HepG2 (cell line): ENCODE results near the gene PIANP. TPM values are rescaled to one million over a fixed set of nuclear protein-coding genes. Genes with fewer than 3 reads are reported as not detected.

Source experiments
- FOXA3 ChIP-seq: IDR thresholded peaks from 2 replicates; pipeline ENCODE4 v1.6.1; 2016; ENCODE audit warnings: missing genetic modification reagents, missing compliant biosample characterization
- KAT2B ChIP-seq: fragments of 150-350 bp; IDR thresholded peaks from 2 replicates; pipeline ENCODE4 v1.6.1; 2014; ENCODE audit warnings: low read depth, low read length, borderline replicate concordance
- MED8 ChIP-seq: sonication (generic); formaldehyde crosslinking; IDR thresholded peaks from 2 replicates; pipeline ENCODE4 v1.8.1; 2023; ENCODE audit warnings: mild to moderate bottlenecking, missing genetic modification reagents; ENCODE audit not compliant: insufficient replicate concordance
- MXD3 ChIP-seq: IDR thresholded peaks from 2 replicates; pipeline ENCODE4 v1.6.1; 2016; ENCODE audit warnings: mild to moderate bottlenecking, missing biosample characterization, missing genetic modification reagents
- ZBTB40 ChIP-seq, 2 experiments: fragments of 450-650 bp in 1 of 2; sonication (generic) in 1 of 2; formaldehyde crosslinking in 1 of 2; IDR thresholded peaks; 2 replicates each; pipeline versions ENCODE4 v1.6.1 to v1.8.0; 2016 to 2022; ENCODE audit warnings: antibody characterized with exemption in 1 of 2, mild to moderate bottlenecking in 1 of 2, missing genetic modification reagents in 1 of 2
- ZNF629 ChIP-seq: sonication (generic); formaldehyde crosslinking; conservative IDR thresholded peaks from 2 replicates; pipeline ENCODE4 v1.5.0; 2020; ENCODE audit warnings: missing genetic modification reagents
- polyA plus RNA-seq, 8 experiments: library from polyadenylated mRNA; depleted of rRNA in 3 of 8; stranded (reverse) in 7 of 8; unstranded in 1 of 8; fragments of >200 nt; fragmentation: Illumina TruSeq in 4 of 8; extraction: Trizol in 4 of 8; gene quantifications; 2 replicates each; pipeline versions ENCODE4 v1.2.1 to v1.2.3, GENCODE V29; 2011 to 2016; ENCODE audit warnings: low read depth in 4 of 8, missing spikeins in 1 of 8, mixed read lengths in 1 of 8; ENCODE audit not compliant: insufficient read depth in 1 of 8
- total RNA-seq, 5 experiments: library from RNA; depleted of rRNA; stranded (reverse); fragments of >200 nt; fragmentation: Illumina TruSeq; extraction: Trizol; gene quantifications; 2 replicates each; pipeline ENCODE4 v1.2.3, GENCODE V29; 2016; ENCODE audit warnings: low read depth in 1 of 5
- TF ChIP-seq, protein P1 (sequence below): fragments of 450-650 bp; IDR thresholded peaks from 2 replicates; pipeline ENCODE4 v1.6.1; 2017; ENCODE audit warnings: mild to moderate bottlenecking
- TF ChIP-seq, protein P2 (sequence below): sonication (generic); formaldehyde crosslinking; IDR thresholded peaks from 2 replicates; pipeline ENCODE4 v1.4.0; 2020; ENCODE audit warnings: missing genetic modification reagents

Gene PIANP
- total and polyA plus RNA-seq, 2 of the 13 experiments (the other 11 are each of a cell fraction or from before 2014, with no cell fraction given): not detected

DNA sequence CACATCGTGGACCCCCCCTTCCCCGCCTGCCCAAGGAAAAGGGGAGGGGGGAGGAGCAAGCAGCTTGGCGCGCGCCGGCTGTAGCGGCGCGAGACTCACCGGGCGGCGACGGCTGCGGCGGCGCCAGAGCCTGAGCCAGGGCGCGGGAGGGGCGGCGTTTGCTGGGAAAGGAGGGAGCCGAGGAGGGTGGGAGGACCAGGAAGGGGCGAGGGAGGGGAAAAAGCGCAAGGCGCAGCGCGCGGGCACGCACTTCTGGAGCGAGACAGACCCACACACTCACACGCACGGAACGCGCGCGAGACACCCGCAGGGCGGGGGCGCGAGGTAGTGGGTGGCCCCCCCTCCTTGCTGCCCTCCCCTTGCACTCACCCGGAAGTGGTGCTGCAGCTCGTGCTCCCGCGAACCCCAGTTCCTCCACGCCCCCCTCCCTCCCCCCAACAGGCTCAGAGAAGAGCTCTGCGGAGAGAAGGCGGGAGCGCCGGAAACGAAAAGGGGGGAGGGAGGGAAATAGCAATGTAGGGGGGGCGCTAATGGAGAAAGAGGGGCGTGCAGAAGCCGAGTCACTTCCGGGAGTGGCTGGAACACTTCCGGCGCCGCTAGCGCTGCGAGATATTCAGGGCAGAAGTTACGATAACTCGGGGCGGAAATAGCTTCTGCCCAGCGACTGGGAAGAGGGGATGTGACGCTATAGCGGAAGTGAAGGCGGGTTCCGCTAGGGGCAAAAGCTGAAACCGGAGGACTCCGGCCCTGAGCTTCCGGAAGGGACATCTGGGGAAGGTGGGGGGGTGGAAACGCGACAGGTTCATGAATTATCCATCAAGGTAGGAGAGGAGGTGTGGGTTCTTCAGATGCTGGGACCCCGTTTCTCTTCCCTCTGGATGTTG lies 11.4 kb downstream of the PIANP start, which contains the start of gene ZNF384 (continued):
- TF ChIP-seq FOXA3: peak; percentile 20; the same call in 1 of the 2 replicates
- TF ChIP-seq, protein P1, sequence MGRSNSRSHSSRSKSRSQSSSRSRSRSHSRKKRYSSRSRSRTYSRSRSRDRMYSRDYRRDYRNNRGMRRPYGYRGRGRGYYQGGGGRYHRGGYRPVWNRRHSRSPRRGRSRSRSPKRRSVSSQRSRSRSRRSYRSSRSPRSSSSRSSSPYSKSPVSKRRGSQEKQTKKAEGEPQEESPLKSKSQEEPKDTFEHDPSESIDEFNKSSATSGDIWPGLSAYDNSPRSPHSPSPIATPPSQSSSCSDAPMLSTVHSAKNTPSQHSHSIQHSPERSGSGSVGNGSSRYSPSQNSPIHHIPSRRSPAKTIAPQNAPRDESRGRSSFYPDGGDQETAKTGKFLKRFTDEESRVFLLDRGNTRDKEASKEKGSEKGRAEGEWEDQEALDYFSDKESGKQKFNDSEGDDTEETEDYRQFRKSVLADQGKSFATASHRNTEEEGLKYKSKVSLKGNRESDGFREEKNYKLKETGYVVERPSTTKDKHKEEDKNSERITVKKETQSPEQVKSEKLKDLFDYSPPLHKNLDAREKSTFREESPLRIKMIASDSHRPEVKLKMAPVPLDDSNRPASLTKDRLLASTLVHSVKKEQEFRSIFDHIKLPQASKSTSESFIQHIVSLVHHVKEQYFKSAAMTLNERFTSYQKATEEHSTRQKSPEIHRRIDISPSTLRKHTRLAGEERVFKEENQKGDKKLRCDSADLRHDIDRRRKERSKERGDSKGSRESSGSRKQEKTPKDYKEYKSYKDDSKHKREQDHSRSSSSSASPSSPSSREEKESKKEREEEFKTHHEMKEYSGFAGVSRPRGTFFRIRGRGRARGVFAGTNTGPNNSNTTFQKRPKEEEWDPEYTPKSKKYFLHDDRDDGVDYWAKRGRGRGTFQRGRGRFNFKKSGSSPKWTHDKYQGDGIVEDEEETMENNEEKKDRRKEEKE: no peak
- no peak for TF ChIP-seq ZNF629 (CRISPR knock-in tag)
- no peak for TF ChIP-seq MXD3 (CRISPR knock-in tag)
- peak; percentile 60 for TF ChIP-seq MED8 (CRISPR knock-in tag)
- TF ChIP-seq KAT2B: no peak
- TF ChIP-seq, protein P2, sequence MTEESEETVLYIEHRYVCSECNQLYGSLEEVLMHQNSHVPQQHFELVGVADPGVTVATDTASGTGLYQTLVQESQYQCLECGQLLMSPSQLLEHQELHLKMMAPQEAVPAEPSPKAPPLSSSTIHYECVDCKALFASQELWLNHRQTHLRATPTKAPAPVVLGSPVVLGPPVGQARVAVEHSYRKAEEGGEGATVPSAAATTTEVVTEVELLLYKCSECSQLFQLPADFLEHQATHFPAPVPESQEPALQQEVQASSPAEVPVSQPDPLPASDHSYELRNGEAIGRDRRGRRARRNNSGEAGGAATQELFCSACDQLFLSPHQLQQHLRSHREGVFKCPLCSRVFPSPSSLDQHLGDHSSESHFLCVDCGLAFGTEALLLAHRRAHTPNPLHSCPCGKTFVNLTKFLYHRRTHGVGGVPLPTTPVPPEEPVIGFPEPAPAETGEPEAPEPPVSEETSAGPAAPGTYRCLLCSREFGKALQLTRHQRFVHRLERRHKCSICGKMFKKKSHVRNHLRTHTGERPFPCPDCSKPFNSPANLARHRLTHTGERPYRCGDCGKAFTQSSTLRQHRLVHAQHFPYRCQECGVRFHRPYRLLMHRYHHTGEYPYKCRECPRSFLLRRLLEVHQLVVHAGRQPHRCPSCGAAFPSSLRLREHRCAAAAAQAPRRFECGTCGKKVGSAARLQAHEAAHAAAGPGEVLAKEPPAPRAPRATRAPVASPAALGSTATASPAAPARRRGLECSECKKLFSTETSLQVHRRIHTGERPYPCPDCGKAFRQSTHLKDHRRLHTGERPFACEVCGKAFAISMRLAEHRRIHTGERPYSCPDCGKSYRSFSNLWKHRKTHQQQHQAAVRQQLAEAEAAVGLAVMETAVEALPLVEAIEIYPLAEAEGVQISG (CRISPR knock-in tag): peak; percentile 97
- TF ChIP-seq ZBTB40 (IDR thresholded peaks at IDR 0.05): peak; percentile 97
- peak; percentile 97 for TF ChIP-seq ZBTB40 (CRISPR knock-in tag; IDR thresholded peaks at IDR 0.05)
